Midbrain (tissue), 1 donor: Measurements from ENCODE around the gene IRS2.

Source experiments
- DNase-seq: peaks from one replicate; lab custom pipeline; 2025; lab: John Stamatoyannopoulos, UW

The IRS2 gene

DNA sequence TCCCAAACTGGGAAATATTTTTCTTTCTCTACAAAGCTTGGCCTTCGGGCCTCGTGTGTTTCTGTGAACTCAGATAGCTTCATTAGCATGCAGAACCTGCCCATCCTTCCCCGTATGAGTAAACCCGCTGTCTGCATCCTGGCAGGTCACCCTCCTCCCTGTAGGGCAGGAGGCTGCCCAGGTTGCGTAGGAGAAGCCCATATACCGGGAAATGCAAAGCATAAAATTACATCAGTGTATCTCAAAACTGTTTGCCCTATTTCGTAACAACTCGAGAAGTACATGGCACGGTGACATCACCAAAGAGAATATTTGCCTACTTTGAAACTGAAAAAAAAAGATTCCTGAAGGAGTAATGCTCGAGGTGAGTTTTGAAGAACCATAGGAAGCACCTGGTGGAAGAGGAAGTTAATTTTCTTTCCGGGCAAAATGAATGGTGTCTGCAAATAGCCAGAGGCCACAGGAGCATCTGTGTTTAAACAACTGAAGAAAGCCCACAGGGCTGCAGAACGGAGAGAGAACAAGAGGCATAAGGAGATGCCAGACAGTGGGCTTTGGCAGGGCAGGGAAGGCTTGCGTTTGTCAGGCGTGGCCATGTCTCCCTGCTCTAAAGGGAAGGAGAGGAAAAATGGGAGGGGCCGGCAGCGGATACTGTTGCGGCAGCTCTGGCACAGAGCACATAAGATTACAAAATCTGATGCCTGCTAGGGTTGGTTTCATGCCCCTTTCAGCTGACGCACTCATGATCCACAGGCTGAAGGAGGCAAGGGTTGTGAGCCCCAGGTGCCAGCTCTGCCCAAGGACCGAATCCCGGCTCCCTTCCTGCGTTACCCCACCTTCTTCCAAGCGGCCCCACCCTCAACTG is 81.4 kb downstream of the IRS2 start:
- DNase-seq: no peak

DNA sequence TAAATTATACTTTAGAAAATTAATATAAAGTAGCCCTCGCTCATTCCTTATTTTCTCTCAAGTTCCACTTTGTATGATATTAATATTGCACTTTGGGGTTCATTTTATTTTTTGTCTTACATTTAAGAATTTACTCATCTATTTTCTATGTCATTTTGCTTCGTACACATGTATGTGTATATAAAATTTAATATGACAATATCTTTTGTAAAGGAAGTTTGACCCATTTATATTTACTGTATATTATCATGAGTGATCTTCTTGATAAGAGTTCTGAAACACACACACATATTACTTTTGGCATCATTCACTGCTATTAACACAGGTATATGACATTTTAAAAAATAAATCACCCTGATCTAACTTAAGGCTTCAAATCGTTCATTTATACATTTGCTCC is 83.1 kb downstream of the IRS2 start:
- DNase-seq: no peak
